NCI-H1417 treated with DMSO at 0.1 percent for 48 hours (cell line): ENCODE measurements around the gene PPARGC1A.

Source experiments
- DNase-seq: peaks from one replicate; lab custom pipeline; 2025; lab: John Stamatoyannopoulos, UW

The PPARGC1A gene, protein sequence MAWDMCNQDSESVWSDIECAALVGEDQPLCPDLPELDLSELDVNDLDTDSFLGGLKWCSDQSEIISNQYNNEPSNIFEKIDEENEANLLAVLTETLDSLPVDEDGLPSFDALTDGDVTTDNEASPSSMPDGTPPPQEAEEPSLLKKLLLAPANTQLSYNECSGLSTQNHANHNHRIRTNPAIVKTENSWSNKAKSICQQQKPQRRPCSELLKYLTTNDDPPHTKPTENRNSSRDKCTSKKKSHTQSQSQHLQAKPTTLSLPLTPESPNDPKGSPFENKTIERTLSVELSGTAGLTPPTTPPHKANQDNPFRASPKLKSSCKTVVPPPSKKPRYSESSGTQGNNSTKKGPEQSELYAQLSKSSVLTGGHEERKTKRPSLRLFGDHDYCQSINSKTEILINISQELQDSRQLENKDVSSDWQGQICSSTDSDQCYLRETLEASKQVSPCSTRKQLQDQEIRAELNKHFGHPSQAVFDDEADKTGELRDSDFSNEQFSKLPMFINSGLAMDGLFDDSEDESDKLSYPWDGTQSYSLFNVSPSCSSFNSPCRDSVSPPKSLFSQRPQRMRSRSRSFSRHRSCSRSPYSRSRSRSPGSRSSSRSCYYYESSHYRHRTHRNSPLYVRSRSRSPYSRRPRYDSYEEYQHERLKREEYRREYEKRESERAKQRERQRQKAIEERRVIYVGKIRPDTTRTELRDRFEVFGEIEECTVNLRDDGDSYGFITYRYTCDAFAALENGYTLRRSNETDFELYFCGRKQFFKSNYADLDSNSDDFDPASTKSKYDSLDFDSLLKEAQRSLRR

DNA sequence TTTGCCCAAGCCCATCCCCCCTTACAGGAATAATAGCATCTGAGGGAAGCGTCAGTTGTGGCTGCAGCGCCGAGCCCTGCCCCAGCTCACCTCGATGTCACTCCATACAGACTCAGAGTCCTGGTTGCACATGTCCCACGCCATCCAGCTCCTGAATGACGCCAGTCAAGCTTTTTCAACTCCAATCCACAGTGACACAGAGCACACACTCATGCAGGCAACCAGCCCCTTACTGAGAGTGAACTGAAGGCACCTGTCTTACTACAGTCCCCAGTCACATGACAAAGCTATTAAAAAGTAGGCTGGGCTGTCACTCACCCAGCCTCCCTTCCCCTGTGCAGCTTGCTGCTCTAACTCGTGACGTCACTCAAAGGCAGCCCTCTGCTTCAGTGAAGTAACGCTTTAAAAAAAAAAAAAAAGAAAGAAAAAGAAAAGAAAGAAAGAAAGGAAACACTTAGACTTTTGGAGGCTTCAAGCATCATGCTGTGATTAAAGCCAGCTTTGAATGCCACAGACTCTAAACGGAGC lies at the start of gene PPARGC1A:
Gene PPARGC1A, minus strand, starts transcription at position 234 of the 528 bp plus-strand sequence. Its CDS starts 90 bp downstream, at position 144.
- peak; percentile 36 for DNase-seq

DNA sequence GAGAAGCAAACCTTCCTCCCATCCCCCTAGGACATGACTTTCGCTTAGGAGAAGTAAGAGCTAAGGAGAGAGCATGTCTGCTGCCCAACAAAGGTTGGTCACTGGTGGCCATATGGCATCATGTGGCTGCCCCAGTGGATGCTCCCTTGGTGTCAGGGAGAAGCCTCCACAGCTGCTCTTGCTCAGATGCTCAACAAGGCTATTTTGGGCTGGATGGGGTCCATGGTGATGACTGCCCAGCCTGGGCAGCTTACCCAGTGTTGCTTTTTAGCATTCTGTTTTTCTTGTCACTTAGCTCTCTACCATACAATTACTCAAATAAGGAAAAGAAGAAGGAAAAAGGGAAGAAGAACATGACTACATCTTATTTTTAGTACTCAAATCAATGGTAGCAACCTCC lies 48.9 kb upstream of the PPARGC1A start:
- DNase-seq: no peak

GRCh38 chr4:23937173-23937572 lies 47.3 kb upstream of the PPARGC1A start:
- DNase-seq: no peak

DNA sequence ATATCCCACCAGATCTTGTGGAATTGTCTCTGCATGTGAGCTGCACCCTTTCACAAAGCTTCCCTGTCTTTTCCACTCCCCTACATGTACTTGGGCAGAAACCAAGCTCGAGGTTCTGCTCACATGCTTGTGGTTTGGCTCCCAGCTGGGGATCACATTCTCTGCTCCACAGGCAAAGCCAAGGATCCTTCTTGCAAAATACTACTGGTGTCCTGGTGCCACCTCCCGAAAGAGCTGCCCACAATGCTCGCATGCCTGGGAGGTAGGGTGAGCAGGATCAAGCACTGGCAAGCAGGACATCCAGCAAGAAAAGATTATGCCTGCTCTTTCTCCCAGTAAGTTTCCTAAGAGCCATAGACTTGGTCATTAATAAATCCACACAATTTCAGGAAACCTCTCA lies 45.1 kb upstream of the PPARGC1A start:
- DNase-seq: no peak

GRCh38 chr4:23934223-23934622 lies 44.4 kb upstream of the PPARGC1A start:
- DNase-seq: no peak

GRCh38 chr4:23932901-23933308 lies 43.1 kb upstream of the PPARGC1A start:
- no peak for DNase-seq

- no peak for DNase-seq
These were observed 42.3 kb upstream of the PPARGC1A start for GRCh38 chr4:23932186-23932585.

GRCh38 chr4:23931489-23931830 lies 41.6 kb upstream of the PPARGC1A start:
- DNase-seq: no peak

DNA sequence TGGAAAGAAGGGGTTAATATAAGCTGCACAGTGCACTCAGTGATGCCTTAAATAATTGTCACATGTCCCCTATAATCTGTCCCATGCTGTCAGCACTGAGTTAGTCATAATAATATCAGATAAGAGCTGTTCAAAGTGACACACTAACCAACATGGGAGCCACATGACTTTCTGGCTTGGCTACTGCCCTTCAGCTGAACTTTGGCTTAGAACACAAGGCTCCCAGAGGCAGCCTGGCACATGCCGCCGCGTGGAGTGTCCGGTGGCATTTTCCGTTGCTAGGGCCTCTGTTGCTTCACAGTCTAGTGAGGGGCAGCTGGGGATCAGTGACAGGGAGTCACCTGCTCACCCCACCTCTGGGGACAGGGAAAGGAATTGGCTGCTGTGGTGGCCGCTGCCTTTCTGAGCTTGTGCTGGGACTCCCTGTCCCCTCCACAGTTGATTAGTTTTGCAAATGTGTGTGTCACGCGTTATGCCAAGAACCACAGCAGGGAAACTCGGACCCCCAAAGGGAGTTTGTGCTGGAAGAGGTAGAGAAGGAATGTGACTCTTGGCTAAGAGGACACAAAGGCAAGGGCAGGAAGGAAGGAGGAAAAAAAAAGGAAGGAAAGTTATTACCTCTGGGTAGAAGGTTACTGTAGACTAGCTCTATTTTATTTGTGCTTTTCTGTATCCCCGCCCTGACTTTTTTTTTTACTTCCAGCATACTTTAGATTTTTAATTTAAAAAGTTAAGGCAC lies 41.1 kb upstream of the PPARGC1A start:
- no peak for DNase-seq

DNA sequence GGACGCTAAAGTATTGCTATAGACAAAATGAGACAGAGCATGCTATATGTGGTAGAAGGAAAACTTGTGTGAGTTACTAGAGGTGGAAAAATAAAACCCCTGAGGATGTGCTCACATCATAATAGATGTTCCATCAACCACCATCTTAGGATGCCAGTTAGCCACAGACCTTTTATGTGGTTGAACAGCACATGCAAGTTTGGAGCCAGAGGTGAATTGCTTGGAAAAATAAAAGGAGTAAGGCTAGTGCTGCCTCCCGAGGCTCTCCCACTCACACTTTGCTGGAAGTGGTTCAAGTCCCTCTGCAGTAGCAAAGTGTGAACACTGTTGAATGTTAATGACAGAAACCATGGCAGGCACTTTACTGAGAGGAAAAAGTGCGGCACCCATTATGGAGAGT lies 39.4 kb upstream of the PPARGC1A start:
- DNase-seq: no peak

- DNase-seq: no peak
These were observed 34.7 kb upstream of the PPARGC1A start for GRCh38 chr4:23924556-23924955.

- no peak for DNase-seq
These were observed 34.0 kb upstream of the PPARGC1A start for GRCh38 chr4:23923840-23924239.

DNA sequence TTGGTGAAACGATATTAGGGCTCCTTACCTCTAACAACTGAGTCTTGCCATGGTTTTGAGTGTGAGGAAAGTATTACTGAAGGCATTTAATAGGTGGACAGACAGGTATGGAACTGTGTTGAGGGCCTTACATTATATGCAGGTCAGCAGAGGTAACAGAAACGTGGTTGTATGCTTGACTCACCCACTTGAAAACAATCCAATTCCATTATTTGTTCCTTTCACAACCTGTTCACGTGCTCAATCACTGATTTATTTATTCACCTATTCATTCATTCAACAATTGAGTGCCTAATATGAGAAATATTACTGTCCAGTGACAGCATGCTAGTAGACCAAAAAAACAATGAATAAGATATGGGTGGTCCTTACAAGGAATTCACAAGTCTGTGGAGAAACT lies 33.3 kb upstream of the PPARGC1A start:
- DNase-seq: no peak

DNA sequence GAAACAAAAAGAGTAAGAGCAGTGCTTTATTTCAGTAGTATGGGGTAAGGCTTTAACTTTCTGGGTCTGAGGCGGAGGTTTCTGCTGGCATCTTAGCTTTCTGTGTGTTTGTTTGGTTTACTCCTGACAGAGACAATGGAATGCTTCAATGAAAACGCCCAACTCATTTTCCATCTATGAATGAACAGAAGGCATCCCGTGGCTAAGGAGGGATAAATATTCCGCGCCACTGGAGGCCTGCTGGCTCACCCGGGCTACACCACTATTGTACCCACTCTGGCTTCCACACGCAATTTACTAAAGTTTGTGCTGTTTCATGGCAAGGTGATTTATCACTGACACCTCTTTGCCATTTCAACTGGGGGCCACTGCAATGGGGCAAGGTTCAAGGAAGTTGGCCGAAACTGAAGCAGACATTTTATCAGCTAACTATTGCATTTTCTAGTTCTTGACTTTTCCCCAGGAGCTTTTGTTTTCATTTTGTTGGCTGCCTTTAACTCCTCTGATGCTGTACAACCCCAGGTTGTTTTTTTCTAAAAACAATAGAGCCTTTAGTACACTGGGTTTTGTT lies 32.8 kb upstream of the PPARGC1A start:
- DNase-seq: no peak

DNA sequence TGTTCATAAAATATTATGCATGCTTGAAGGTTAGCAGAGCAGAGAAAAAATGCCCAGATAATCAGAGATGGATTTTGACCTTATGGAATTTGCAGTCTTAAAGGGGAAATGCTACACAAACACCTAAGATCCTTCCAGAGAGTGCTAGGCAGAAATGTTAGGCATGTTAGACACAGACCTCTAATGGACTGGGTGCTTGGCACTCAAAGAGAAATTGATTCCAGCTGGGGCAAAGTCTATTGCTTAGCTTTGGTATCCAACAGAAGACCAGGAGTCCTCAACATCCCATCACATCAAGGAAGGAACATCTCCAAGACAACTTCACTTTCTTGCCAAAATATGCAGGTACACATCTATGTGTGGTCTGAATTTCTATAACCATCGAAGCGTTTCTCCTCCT lies 32.2 kb upstream of the PPARGC1A start:
- no peak for DNase-seq

DNA sequence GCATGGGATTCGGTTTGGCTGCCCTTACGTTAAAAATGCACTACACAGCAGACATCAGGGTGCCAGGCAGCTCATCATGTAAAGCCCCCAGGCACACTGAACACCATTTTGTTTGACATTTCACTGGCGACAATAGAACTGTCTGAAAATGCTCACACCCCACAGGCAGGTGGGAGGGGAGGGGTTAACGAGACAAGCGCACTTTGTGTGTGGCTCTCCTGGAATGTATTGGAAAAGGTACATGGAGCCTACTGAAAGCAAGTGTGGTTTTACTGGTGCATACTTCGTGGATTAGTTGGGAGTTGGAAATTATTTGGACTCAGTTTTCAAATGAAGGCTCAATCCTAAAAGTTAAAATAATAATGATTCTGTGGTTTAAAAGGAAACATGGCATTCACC lies 31.6 kb upstream of the PPARGC1A start:
- DNase-seq: no peak

DNA sequence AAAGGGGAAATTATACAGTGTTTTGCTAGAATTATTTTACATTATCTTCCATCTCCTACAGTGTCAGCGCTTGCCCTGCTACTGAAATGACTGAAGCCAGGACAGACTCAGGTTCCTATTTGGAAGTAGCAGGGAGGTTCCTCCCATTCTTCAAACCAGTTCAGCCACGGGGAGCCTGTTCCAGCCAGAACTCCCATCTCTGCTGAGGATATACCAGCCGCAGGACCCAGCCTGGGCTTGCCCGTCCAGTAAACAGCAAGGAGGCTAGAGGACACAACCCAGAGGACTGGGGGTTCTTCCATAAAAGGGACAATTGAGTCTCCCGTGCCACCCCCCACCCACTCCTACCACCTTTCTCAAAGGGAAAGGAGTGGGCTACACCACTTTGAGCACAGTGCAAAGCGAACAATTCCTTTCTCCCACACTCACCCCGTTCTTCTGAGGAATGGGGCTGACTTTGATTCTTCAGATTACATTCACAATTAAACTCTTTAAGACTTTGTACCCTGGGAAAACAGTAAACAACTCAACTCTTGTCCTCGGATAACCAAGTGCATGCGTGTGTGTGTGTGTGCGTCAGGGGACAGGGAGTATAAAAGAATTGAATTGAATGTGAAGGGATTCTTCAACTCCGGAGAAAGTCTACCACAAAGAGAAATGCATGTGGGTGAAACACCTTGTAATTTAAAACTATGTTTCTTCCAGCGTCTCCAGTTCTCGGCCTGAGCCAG lies 31.0 kb upstream of the PPARGC1A start:
- no peak for DNase-seq

GRCh38 chr4:23920296-23920695 lies 30.4 kb upstream of the PPARGC1A start:
- no peak for DNase-seq

GRCh38 chr4:23916282-23916681 lies 26.4 kb upstream of the PPARGC1A start:
- DNase-seq: no peak

DNA sequence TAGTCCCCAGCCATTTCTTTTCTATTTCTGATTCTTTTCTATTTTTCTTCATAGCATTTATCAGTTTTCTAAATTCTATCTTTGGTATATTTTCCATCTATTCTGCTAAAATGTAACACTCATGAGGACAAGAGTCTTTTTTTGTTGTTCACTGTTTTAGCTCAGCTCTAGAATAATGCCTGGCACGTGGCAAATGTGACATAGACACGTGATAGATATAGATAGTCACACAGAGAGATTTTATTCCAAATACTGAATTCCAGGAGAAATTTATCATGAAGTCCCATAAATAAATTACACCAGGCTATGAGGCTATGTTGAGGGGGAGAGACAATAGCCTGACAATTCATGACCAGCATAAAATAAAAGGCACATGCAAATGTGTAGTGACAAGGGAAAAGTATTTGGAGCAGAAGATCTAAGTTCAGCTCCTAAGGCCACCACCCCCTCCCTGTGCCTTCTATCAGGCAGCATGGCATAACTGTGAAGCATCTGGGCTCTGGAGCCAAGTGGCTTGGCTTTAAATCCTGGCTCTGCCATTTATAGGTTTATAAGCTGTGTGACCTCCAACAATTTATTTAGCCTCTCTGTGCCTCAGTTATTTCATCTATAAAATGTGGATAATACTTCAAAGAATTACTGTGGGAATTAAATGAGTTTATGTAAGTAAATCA lies 25.7 kb upstream of the PPARGC1A start:
- DNase-seq: no peak
